ENCODE data around the gene FAM193A.

- TF ChIP-seq GATA2 (IDR thresholded peaks at IDR 0.05; ENCODE audit: low read depth, low read length) (no peak), GATA3 (IDR thresholded peaks at IDR 0.05; ENCODE audit: low read depth, low read length) (no peak)
These were observed 179.0 kb downstream of the FAM193A start for GRCh38 chr4:2715426-2715825.

Data from SH-SY5Y (cell line).